ENCODE results near the gene RTP5. TPM values are rescaled to one million over a fixed set of nuclear protein-coding genes. Genes with fewer than 3 reads are reported as not detected.

Gene RTP5
- total RNA-seq, 1 experiment from 2014 or later: not detected

DNA sequence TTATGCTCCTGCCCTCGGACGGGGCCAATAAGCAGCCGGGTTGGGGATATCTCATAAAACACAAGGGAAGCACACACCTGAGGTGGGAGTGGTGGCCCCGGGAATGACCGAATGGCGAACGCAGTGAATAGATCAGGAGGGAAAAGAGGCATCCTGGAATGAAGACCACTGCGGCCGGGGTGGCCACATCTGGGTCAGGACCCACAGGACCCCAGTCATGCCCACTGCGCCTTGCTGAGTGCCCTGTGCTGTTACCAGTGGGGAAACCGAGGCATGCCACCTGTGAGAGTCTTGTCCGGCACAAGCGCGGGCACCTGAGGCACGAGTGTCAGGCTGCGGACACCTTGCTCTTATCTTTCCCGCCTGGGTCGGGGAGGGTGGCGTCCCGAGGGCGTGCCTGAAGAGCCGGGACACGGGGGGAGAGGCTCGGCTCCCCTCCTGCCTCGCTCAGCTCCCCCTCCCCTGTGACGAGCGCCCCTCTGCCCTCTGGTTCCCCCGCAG lies 12.4 kb upstream of the RTP5 start:
- Histone ChIP-seq H3K4me1 (no peaks in the 10 kb centered on the region), H3K36me3 (ENCODE audit: control insufficient read depth, insufficient read depth, low read length) (no peaks in the 10 kb centered on the region), H3K9me3 (no peaks in the 10 kb centered on the region), H3K27me3 (replicated peaks; ENCODE audit: control insufficient read depth, insufficient read depth, low read length) (no peaks in the 10 kb centered on the region), H3K4me3 (ENCODE audit: low read depth, low read length) (no peak overlapping the region)
- no TSS peak for BruUV-seq (replicated peaks)
- TF ChIP-seq, protein P1, sequence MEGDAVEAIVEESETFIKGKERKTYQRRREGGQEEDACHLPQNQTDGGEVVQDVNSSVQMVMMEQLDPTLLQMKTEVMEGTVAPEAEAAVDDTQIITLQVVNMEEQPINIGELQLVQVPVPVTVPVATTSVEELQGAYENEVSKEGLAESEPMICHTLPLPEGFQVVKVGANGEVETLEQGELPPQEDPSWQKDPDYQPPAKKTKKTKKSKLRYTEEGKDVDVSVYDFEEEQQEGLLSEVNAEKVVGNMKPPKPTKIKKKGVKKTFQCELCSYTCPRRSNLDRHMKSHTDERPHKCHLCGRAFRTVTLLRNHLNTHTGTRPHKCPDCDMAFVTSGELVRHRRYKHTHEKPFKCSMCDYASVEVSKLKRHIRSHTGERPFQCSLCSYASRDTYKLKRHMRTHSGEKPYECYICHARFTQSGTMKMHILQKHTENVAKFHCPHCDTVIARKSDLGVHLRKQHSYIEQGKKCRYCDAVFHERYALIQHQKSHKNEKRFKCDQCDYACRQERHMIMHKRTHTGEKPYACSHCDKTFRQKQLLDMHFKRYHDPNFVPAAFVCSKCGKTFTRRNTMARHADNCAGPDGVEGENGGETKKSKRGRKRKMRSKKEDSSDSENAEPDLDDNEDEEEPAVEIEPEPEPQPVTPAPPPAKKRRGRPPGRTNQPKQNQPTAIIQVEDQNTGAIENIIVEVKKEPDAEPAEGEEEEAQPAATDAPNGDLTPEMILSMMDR (IDR thresholded peaks at IDR 0.05; ENCODE audit: insufficient read depth in 1 of 2, low read depth in 1 of 2, low read length in 1 of 2, severe bottlenecking in 1 of 2, unreplicated experiment in 1 of 2): no peak
- Mint-ChIP-seq H3K27ac (ENCODE audit: unreplicated experiment) (no peak overlapping the region), H3K9me3 (ENCODE audit: unreplicated experiment) (no peaks in the 10 kb centered on the region), H3K4me3 (ENCODE audit: unreplicated experiment) (no peak overlapping the region), H3K36me3 (ENCODE audit: insufficient read depth, unreplicated experiment) (no peaks in the 10 kb centered on the region), H3K4me1 (ENCODE audit: low read depth, unreplicated experiment) (no peaks in the 10 kb centered on the region), H3K27me3 (ENCODE audit: insufficient read depth, unreplicated experiment) (no peaks in the 10 kb centered on the region)
- no peak for DNase-seq
- ChIA-PET POLR2A (no interaction called here), CTCF (no interaction called here)
- intact Hi-C loops (cut with micrococcal nuclease; ENCODE audit: unreplicated experiment): no loop called here

DNA sequence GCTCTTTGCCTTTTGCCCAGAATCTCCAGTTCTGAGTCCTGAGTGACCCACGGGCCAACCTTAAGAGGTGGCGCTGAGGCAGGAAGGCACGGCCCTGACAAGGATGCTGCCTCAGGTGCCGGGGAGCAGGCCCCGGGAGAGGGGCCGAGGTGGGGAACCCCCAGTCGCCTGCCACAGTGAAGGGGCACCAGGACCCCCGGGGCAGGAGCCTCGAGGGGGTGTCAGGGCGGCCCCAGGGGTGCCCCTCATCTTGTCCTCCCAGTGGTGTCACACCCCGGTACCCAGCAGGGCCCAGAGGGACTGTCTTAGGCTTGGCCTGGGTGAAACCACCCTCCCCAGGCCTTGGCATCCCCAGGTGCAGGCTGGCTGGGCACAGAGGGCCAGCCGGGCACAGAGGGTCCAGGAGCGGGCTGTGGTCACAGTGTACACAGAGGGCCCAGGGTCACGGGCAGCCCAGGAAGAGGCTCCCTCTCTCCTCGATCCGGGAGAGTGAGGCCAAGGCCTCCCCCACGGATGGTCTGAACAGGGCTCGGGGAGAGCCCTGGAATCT lies 11.9 kb upstream of the RTP5 start:
- no peaks in the 10 kb centered on the region for H3K36me3 Mint-ChIP-seq (ENCODE audit: insufficient read depth, unreplicated experiment)
- H3K4me1 Mint-ChIP-seq (ENCODE audit: low read depth, unreplicated experiment): no peaks in the 10 kb centered on the region
- Histone ChIP-seq H3K4me3 (ENCODE audit: low read depth, low read length) (no peak overlapping the region), H3K4me1 (no peaks in the 10 kb centered on the region), H3K9me3 (no peaks in the 10 kb centered on the region), H3K27me3 (replicated peaks; ENCODE audit: control insufficient read depth, insufficient read depth, low read length) (no peaks in the 10 kb centered on the region), H3K36me3 (ENCODE audit: control insufficient read depth, insufficient read depth, low read length) (no peaks in the 10 kb centered on the region)
- CTCF ChIA-PET: no interaction called here
- H3K9me3 Mint-ChIP-seq (ENCODE audit: unreplicated experiment): no peaks in the 10 kb centered on the region
- no peak overlapping the region for H3K27ac Mint-ChIP-seq (ENCODE audit: unreplicated experiment)
- no TSS peak for BruUV-seq (replicated peaks)
- TF ChIP-seq, protein P1 (IDR thresholded peaks at IDR 0.05; ENCODE audit: insufficient read depth in 1 of 2, low read depth in 1 of 2, low read length in 1 of 2, severe bottlenecking in 1 of 2, unreplicated experiment in 1 of 2): no peak
- POLR2A ChIA-PET: no interaction called here
- no peaks in the 10 kb centered on the region for H3K27me3 Mint-ChIP-seq (ENCODE audit: insufficient read depth, unreplicated experiment)
- DNase-seq: no peak
- intact Hi-C loops (cut with micrococcal nuclease; ENCODE audit: unreplicated experiment): no loop called here
- H3K4me3 Mint-ChIP-seq (ENCODE audit: unreplicated experiment): no peak overlapping the region

DNA sequence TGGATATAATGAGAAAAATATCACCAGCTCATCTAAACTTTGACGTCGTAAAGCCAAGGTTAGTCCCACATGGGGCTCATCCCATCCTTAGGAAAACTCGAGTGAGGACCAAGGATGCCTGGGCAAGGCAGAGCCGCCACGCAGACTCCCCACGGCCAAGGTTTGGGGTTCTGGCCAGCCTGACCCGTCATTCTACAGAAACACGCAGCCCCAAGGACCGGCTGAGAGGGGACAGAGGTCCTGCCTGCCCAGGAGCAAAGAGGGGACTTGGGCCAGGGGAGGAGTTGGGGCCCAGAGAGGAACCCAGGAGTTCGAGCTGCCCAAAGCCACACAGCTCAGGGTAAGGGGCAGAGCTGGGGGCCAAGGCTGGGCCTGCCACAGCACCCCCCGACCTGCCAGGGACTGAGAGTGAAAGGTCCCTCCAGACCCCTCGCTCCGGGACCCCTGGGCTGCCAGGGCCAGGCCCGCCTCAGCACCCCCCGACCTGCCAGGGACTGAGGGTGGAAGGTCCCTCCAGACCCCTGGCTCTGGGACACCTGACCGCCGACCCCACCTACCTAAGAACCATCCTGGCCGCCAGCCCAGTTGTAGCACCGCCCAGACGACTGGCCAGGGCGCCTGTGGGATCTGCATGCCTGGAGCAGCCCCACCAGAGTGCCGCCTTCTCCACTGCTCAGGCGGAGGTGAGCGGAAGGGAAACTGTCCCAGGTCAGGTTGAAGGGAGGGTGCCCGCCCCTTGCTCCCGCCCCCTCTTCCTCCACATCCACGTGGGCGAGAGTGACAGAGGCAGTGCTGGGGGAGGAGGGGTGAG lies 11.1 kb upstream of the RTP5 start, which contains the start of gene PDCD1:
Gene PDCD1 (minus strand): TSS at position 689 of the 811 bp plus-strand sequence. CDS start 56 bp downstream, at position 633.
- Mint-ChIP-seq H3K36me3 (ENCODE audit: insufficient read depth, unreplicated experiment) (no peaks in the 10 kb centered on the region), H3K27ac (ENCODE audit: unreplicated experiment) (no peak within 1 kb of the TSS), H3K9me3 (ENCODE audit: unreplicated experiment) (no peaks in the 10 kb centered on the region), H3K4me1 (ENCODE audit: low read depth, unreplicated experiment) (no peaks in the 10 kb centered on the region), H3K27me3 (ENCODE audit: insufficient read depth, unreplicated experiment) (no peaks in the 10 kb centered on the region), H3K4me3 (ENCODE audit: unreplicated experiment) (no peak within 1 kb of the TSS)
- no peak for DNase-seq
- no peaks in the 10 kb centered on the region for H3K36me3 ChIP-seq (ENCODE audit: control insufficient read depth, insufficient read depth, low read length)
- ChIA-PET POLR2A (no interaction called here), CTCF (no interaction called here)
- TF ChIP-seq, protein P1 (IDR thresholded peaks at IDR 0.05; ENCODE audit: insufficient read depth in 1 of 2, low read depth in 1 of 2, low read length in 1 of 2, severe bottlenecking in 1 of 2, unreplicated experiment in 1 of 2): no peak
- H3K4me3 ChIP-seq (ENCODE audit: low read depth, low read length): no peak within 1 kb of the TSS
- intact Hi-C loops (cut with micrococcal nuclease; ENCODE audit: unreplicated experiment): no loop called here
- no peaks in the 10 kb centered on the region for H3K27me3 ChIP-seq (replicated peaks; ENCODE audit: control insufficient read depth, insufficient read depth, low read length)
- BruUV-seq (replicated peaks): no TSS peak
- no peaks in the 10 kb centered on the region for H3K4me1 ChIP-seq
- no peaks in the 10 kb centered on the region for H3K9me3 ChIP-seq
